Activated T-cell treated with anti-CD3 and anti-CD28 coated beads, Interleukin-2, amount 50 U/mL, for 72 hours (primary cell): ENCODE results near the gene ADGRV1. TPM values are rescaled to one million over a fixed set of nuclear protein-coding genes. Genes with fewer than 3 reads are reported as not detected.

Experiments used
- ATAC-seq, 2 donors: fragments of 150-1000 bp; cut with Tn5 transposase; replicated peaks in 1 of 2; 2 replicates each; pipeline ENCODE4 v1.10.0; 2021; ENCODE audit warnings: moderate library complexity in 2 of 2, mild to moderate bottlenecking in 1 of 2
- DNase-seq, 2 donors: peaks; one replicate each; pipeline ENCODE4 v3.0.0; 2021 to 2022; ENCODE audit warnings: mixed read lengths in 1 of 2
- H3K27ac Mint-ChIP-seq: one replicate; pipeline ENCODE4 v1.8.0; 2022; ENCODE audit warnings: mild to moderate bottlenecking, moderate library complexity, mixed read lengths
- H3K27me3 Mint-ChIP-seq: one replicate; pipeline ENCODE4 v1.8.0; 2022; ENCODE audit warnings: low read depth, mixed read lengths
- H3K36me3 Mint-ChIP-seq, 2 donors: one replicate each; pipeline ENCODE4 v1.8.0; 2022; ENCODE audit warnings: mixed read lengths in 2 of 2, mild to moderate bottlenecking in 1 of 2; ENCODE audit not compliant: insufficient read depth in 2 of 2
- H3K4me1 Mint-ChIP-seq: one replicate; pipeline ENCODE4 v1.8.0; 2022; ENCODE audit warnings: low read depth, mixed read lengths
- H3K4me3 Mint-ChIP-seq, 2 donors: one replicate each; pipeline ENCODE4 v1.8.0; 2022; ENCODE audit warnings: mild to moderate bottlenecking in 2 of 2, mixed read lengths in 2 of 2, moderate library complexity in 2 of 2
- H3K9me3 Mint-ChIP-seq, 2 donors: one replicate each; pipeline ENCODE4 v1.8.0; 2022; ENCODE audit warnings: mixed read lengths in 2 of 2
- total RNA-seq, 2 donors: library from RNA; stranded (reverse); gene quantifications; one replicate each; pipeline ENCODE4 v1.2.3, GENCODE V29; 2022

The ADGRV1 gene
- total RNA-seq, 2 donors from 2014 or later: 0.12 to 0.21 TPM

GRCh38 chr5:91018712-91019371 is 460.2 kb downstream of the ADGRV1 start:
- H3K36me3 Mint-ChIP-seq: peaks cover 0 to 3% of the 10 kb centered on the region in 2 donors
- H3K27me3 Mint-ChIP-seq: peaks cover 55% of the 10 kb centered on the region
- DNase-seq (no peak), ATAC-seq (no peak)
- H3K4me3 Mint-ChIP-seq: no peak overlapping the region
- no peaks in the 10 kb centered on the region for H3K4me1 Mint-ChIP-seq
- H3K9me3 Mint-ChIP-seq: peaks cover 2 to 9% of the 10 kb centered on the region in 2 donors
- no peak overlapping the region for H3K27ac Mint-ChIP-seq

GRCh38 chr5:91020065-91020800 is 461.6 kb downstream of the ADGRV1 start:
- H3K9me3 Mint-ChIP-seq: peaks cover 2 to 5% of the 10 kb centered on the region in 2 donors
- no peaks in the 10 kb centered on the region for H3K4me1 Mint-ChIP-seq
- no peak for DNase-seq
- peaks cover 0 to 1% of the 10 kb centered on the region in 2 donors for H3K36me3 Mint-ChIP-seq
- H3K4me3 Mint-ChIP-seq: no peak overlapping the region
- H3K27me3 Mint-ChIP-seq: peaks cover 44% of the 10 kb centered on the region
- H3K27ac Mint-ChIP-seq: no peak overlapping the region
- ATAC-seq: no peak

- no peak for DNase-seq
- H3K4me1 Mint-ChIP-seq: no peaks in the 10 kb centered on the region
Measured at GRCh38 chr5:91022518-91022917, 463.9 kb downstream of the ADGRV1 start.

GRCh38 chr5:91024206-91024605 is 465.6 kb downstream of the ADGRV1 start:
- Mint-ChIP-seq H3K27ac (no peak overlapping the region), H3K27me3 (peaks cover 24% of the 10 kb centered on the region), H3K9me3 (no peaks in the 10 kb centered on the region), H3K4me3 (no peak overlapping the region), H3K36me3 (no peaks in the 10 kb centered on the region), H3K4me1 (no peaks in the 10 kb centered on the region)
- DNase-seq (no peak), ATAC-seq (no peak)

More at GRCh38 chr5:91022518-91022917, 463.9 kb downstream of the ADGRV1 start:
- Mint-ChIP-seq H3K9me3 (no peaks in the 10 kb centered on the region), H3K4me3 (no peak overlapping the region), H3K27ac (no peak overlapping the region), H3K27me3 (peaks cover 24% of the 10 kb centered on the region), H3K36me3 (no peaks in the 10 kb centered on the region)
- no peak for ATAC-seq

GRCh38 chr5:91024727-91025126 is 466.1 kb downstream of the ADGRV1 start:
- DNase-seq (no peak), ATAC-seq (no peak)
- Mint-ChIP-seq H3K27me3 (peaks cover 19% of the 10 kb centered on the region), H3K9me3 (no peaks in the 10 kb centered on the region), H3K4me1 (no peaks in the 10 kb centered on the region), H3K27ac (no peak overlapping the region), H3K36me3 (no peaks in the 10 kb centered on the region), H3K4me3 (no peak overlapping the region)

GRCh38 chr5:91025449-91025848 is 466.9 kb downstream of the ADGRV1 start:
- Mint-ChIP-seq H3K36me3 (no peaks in the 10 kb centered on the region), H3K4me3 (no peak overlapping the region), H3K27ac (no peak overlapping the region), H3K9me3 (no peaks in the 10 kb centered on the region), H3K4me1 (no peaks in the 10 kb centered on the region), H3K27me3 (peaks cover 13% of the 10 kb centered on the region)
- ATAC-seq (no peak), DNase-seq (no peak)

- H3K27me3 Mint-ChIP-seq: peaks cover 13% of the 10 kb centered on the region
- ATAC-seq (no peak), DNase-seq (no peak)
- H3K4me1 Mint-ChIP-seq: no peaks in the 10 kb centered on the region
- H3K36me3 Mint-ChIP-seq: no peaks in the 10 kb centered on the region
- H3K4me3 Mint-ChIP-seq: no peak overlapping the region
- H3K9me3 Mint-ChIP-seq: no peaks in the 10 kb centered on the region
- no peak overlapping the region for H3K27ac Mint-ChIP-seq
Measured at GRCh38 chr5:91025956-91026355, 467.4 kb downstream of the ADGRV1 start.

- no peaks in the 10 kb centered on the region for H3K4me1 Mint-ChIP-seq
- no peak overlapping the region for H3K4me3 Mint-ChIP-seq
- peaks cover 18% of the 10 kb centered on the region for H3K27me3 Mint-ChIP-seq
- DNase-seq (no peak), ATAC-seq (no peak)
- H3K27ac Mint-ChIP-seq: no peak overlapping the region
- no peaks in the 10 kb centered on the region for H3K36me3 Mint-ChIP-seq
- H3K9me3 Mint-ChIP-seq: no peaks in the 10 kb centered on the region
Measured at GRCh38 chr5:91026466-91026865, 467.9 kb downstream of the ADGRV1 start.

- no peak overlapping the region for H3K27ac Mint-ChIP-seq
- no peaks in the 10 kb centered on the region for H3K9me3 Mint-ChIP-seq
- no peaks in the 10 kb centered on the region for H3K36me3 Mint-ChIP-seq
- H3K4me3 Mint-ChIP-seq: no peak overlapping the region
- no peaks in the 10 kb centered on the region for H3K4me1 Mint-ChIP-seq
- no peak for DNase-seq
- ATAC-seq: no peak
- H3K27me3 Mint-ChIP-seq: peaks cover 19% of the 10 kb centered on the region
Measured at GRCh38 chr5:91027405-91028139, 469.0 kb downstream of the ADGRV1 start.

- Mint-ChIP-seq H3K4me3 (no peak overlapping the region), H3K27ac (no peak overlapping the region), H3K4me1 (no peaks in the 10 kb centered on the region), H3K27me3 (peaks cover 19% of the 10 kb centered on the region), H3K9me3 (no peaks in the 10 kb centered on the region), H3K36me3 (no peaks in the 10 kb centered on the region)
- no peak for ATAC-seq
- DNase-seq: no peak
Measured at GRCh38 chr5:91028499-91028956, 469.9 kb downstream of the ADGRV1 start.

- ATAC-seq (no peak), DNase-seq (no peak)
- Mint-ChIP-seq H3K9me3 (no peaks in the 10 kb centered on the region), H3K4me3 (no peak overlapping the region), H3K36me3 (no peaks in the 10 kb centered on the region), H3K27me3 (peaks cover 26% of the 10 kb centered on the region), H3K27ac (no peak overlapping the region), H3K4me1 (no peaks in the 10 kb centered on the region)
Measured at GRCh38 chr5:91030521-91031401, 472.2 kb downstream of the ADGRV1 start.

GRCh38 chr5:91031402-91031752 is 472.8 kb downstream of the ADGRV1 start:
- Mint-ChIP-seq H3K27me3 (peaks cover 26% of the 10 kb centered on the region), H3K4me3 (no peak overlapping the region), H3K9me3 (no peaks in the 10 kb centered on the region), H3K4me1 (no peaks in the 10 kb centered on the region), H3K27ac (no peak overlapping the region), H3K36me3 (no peaks in the 10 kb centered on the region)
- DNase-seq (no peak), ATAC-seq (no peak)
